Pancreas (tissue), 10 donors: Measurements from ENCODE around the gene B3GNT7. TPM values are rescaled to one million over a fixed set of nuclear protein-coding genes. Genes with fewer than 3 reads are reported as not detected.
A peak's percentile ranks its signal among the peaks of the same experiment; 100 is the strongest.
"Not testable (repeated sequence)": the region's sequence is repeated elsewhere in the genome, so short reads cannot be mapped to it uniquely, and the experiment has no call there.

Source experiments
- ATAC-seq, 4 donors: fragments of 200-7000 bp; cut with Tn5 transposase; one replicate each; pipeline versions ENCODE4 v1.8.0 to v1.9.1; 2020; ENCODE audit warnings: mild to moderate bottlenecking in 4 of 4, moderate library complexity in 4 of 4
- DNase-seq, 6 donors: peaks; one replicate each; pipeline ENCODE4 v3.0.0-alpha.2; 2020
- FAIRE-seq: peaks from 2 replicates; lab custom pipeline; 2012; peaks lifted over from hg19 to GRCh38; lab: Jason Lieb, UNC
- H3K27ac ChIP-seq, 4 donors: fragments of 200-600 bp; sonication (generic); 1 replicate in 3 of 4; 2 replicates in 1 of 4; pipeline versions ENCODE4 v1.5.0 to v1.8.0; 2020
- H3K27me3 ChIP-seq, 4 donors: fragments of 200-600 bp; one replicate each; pipeline ENCODE4 v1.8.0; 2021
- H3K36me3 ChIP-seq, 3 donors: fragments of 200-600 bp; sonication (generic) in 1 of 3; one replicate each; pipeline versions ENCODE4 v1.5.0 to v1.8.0; 2020 to 2021
- H3K4me1 ChIP-seq, 3 donors: fragments of 200-600 bp; one replicate each; pipeline ENCODE4 v1.8.0; 2021
- H3K4me3 ChIP-seq, 4 donors: fragments of 200-600 bp; sonication (generic) in 2 of 4; one replicate each; pipeline versions ENCODE4 v1.5.0 to v1.8.0; 2020 to 2021
- H3K9me3 ChIP-seq, 4 donors: fragments of 200-600 bp; one replicate each; pipeline ENCODE4 v1.8.0; 2021
- WGBS, 2 donors: extraction: QIAGEN DNeasy Blood & Tissue Kit; methylation state at CpG; one replicate each; pipeline ENCODE4 v1.1.7; 2013; 5-methylcytosine and 5-hydroxymethylcytosine counted together
- intact Hi-C, 3 donors: fragments of 100-400 bp; cut with DNase I; formaldehyde crosslinking; loops; one replicate each; pipeline versions ENCODE4 v1.11.1 to v1.14.2; 2022
- polyA plus RNA-seq, 2 donors: library from polyadenylated mRNA; stranded (reverse); fragments of 200-250 nt; gene quantifications; one replicate each; pipeline ENCODE4 v1.2.3, GENCODE V29; 2013
- total RNA-seq, 6 donors: library from RNA; stranded (reverse); fragmentation: NEBNext Ultra II Directional in 4 of 6; extraction: Animal tissue kit (Norgen Biotek cat#: 25700) in 4 of 6; gene quantifications; one replicate each; pipeline versions ENCODE4 v1.2.1 to v1.2.4, GENCODE V29; 2021 to 2023
- TF ChIP-seq, protein P1 (sequence below), 4 donors: fragments of 200-600 bp; sonication (generic) in 3 of 4; IDR thresholded peaks; one replicate each; pipeline versions ENCODE4 v1.5.0 to v1.8.0; 2021; ENCODE audit warnings: antibody characterized with exemption in 4 of 4
- donor health status: healthy with polysubstance abuse.
- donor health status: DM: no; HTN: no; CAD: no; lungs with moderate emphysema.
- donor health status: DM: no; HTN: no; CAD: no.
- donor health status: control.
- donor health status: control.
- donor health status: Bipolar disorder and iron deficiency.
- donor health status: DM: yes; HTN: yes; CAD: no.
- donor health status: DM: no; HTN: no; CAD: no.
- donor health status: DM: no; HTN: no; CAD: no.
- donor health status: DM: yes; HTN: yes; CAD: no.

Gene B3GNT7
- total and polyA plus RNA-seq, 8 donors: 5.6 to 34.5 (median 12.1) TPM

GRCh38 chr2:231373786-231374349 is 21.6 kb upstream of the B3GNT7 start:
- no peak for FAIRE-seq
- Histone ChIP-seq H3K4me1 (no peaks in the 10 kb centered on the region), H3K27me3 (no peaks in the 10 kb centered on the region), H3K27ac (no peak overlapping the region), H3K36me3 (no peaks in the 10 kb centered on the region), H3K9me3 (no peaks in the 10 kb centered on the region), H3K4me3 (no peak overlapping the region)
- WGBS, 2 donors: 95 to 96% methylated on average over 9 of the region's 9 CpGs
- TF ChIP-seq, protein P1, sequence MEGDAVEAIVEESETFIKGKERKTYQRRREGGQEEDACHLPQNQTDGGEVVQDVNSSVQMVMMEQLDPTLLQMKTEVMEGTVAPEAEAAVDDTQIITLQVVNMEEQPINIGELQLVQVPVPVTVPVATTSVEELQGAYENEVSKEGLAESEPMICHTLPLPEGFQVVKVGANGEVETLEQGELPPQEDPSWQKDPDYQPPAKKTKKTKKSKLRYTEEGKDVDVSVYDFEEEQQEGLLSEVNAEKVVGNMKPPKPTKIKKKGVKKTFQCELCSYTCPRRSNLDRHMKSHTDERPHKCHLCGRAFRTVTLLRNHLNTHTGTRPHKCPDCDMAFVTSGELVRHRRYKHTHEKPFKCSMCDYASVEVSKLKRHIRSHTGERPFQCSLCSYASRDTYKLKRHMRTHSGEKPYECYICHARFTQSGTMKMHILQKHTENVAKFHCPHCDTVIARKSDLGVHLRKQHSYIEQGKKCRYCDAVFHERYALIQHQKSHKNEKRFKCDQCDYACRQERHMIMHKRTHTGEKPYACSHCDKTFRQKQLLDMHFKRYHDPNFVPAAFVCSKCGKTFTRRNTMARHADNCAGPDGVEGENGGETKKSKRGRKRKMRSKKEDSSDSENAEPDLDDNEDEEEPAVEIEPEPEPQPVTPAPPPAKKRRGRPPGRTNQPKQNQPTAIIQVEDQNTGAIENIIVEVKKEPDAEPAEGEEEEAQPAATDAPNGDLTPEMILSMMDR (IDR thresholded peaks at IDR 0.05): no peak
- intact Hi-C loops: no loop called here
- no peak for ATAC-seq
- peak in 1 of 6 donors; percentile 6 for DNase-seq

- FAIRE-seq (no peak), ATAC-seq (no peak), DNase-seq (no peak)
- Histone ChIP-seq H3K36me3 (no peaks in the 10 kb centered on the region), H3K27ac (no peak overlapping the region), H3K9me3 (no peaks in the 10 kb centered on the region), H3K27me3 (no peaks in the 10 kb centered on the region), H3K4me3 (no peak overlapping the region), H3K4me1 (no peaks in the 10 kb centered on the region)
- TF ChIP-seq, protein P1 (IDR thresholded peaks at IDR 0.05): no peak
- intact Hi-C loops: no loop called here
- WGBS, 2 donors: 80 to 83% methylated on average over 2 of the region's 2 CpGs
These were observed 20.7 kb upstream of the B3GNT7 start for GRCh38 chr2:231374771-231375170.

- 67 to 70% methylated on average over 11 of the region's 11 CpGs for WGBS, 2 donors
- H3K9me3 ChIP-seq, H3K4me1 ChIP-seq, FAIRE-seq, H3K36me3 ChIP-seq, intact Hi-C loops, ATAC-seq, DNase-seq, H3K27ac ChIP-seq, H3K27me3 ChIP-seq, H3K4me3 ChIP-seq: not testable (repeated sequence)
These were observed 19.4 kb upstream of the B3GNT7 start for GRCh38 chr2:231375994-231376615.

- WGBS, 2 donors: 86 to 87% methylated on average over 8 of the region's 8 CpGs
- ATAC-seq: no peak
- no peaks in the 10 kb centered on the region for H3K9me3 ChIP-seq
- intact Hi-C loops: no loop called here
- no peaks in the 10 kb centered on the region for H3K27me3 ChIP-seq
- no peaks in the 10 kb centered on the region for H3K4me1 ChIP-seq
- no peak overlapping the region for H3K4me3 ChIP-seq
- DNase-seq: no peak
- no peak for FAIRE-seq
- H3K36me3 ChIP-seq: no peaks in the 10 kb centered on the region
- TF ChIP-seq, protein P1 (IDR thresholded peaks at IDR 0.05): no peak
- H3K27ac ChIP-seq: no peak overlapping the region
These were observed 18.7 kb upstream of the B3GNT7 start for GRCh38 chr2:231376857-231377256.

DNA sequence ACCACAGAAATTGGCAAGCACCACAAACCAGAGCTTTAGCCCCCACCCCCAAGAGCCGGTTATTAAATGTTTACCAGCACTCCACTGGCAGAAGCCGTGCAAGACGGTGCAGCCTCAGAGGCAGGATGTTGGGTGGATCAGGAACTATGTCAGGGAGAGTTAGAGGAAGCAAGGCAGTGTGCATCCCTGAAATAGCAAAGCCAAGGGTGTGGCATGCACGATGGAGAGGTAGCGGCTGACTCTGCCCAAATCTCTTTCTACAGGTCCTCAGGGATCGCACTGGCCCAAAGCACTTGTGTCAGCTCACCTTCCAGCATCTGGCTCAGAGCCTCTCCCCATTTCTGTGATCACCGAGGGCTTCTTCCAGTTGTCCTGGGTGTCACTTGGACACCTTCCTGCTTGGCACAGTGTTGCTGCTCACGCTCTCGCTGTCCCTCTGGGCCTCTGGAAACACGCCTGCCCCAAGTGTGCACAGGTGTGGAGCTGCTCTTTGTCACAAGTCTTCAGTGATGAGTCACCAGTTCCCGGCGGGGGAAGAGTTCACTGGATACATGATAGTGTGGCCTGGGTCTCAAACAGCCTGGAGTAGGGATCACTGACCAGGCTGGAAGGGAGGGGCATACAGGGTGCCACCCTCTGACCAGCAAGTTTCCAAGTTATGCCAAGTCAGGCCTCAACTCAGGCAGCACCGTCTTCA is 17.3 kb upstream of the B3GNT7 start:
- DNase-seq (peak in 4 of 6 donors; percentile 32 to 60 (median 56)), FAIRE-seq (no peak), ATAC-seq (peak; percentile 51 to 76 (median 74))
- TF ChIP-seq, protein P1 (IDR thresholded peaks at IDR 0.05): no peak
- H3K36me3 ChIP-seq: no peaks in the 10 kb centered on the region
- H3K27me3 ChIP-seq: no peaks in the 10 kb centered on the region
- no peaks in the 10 kb centered on the region for H3K4me1 ChIP-seq
- H3K27ac ChIP-seq: no peak overlapping the region
- WGBS, 2 donors: 68 to 70% methylated on average over 13 of the region's 13 CpGs
- intact Hi-C loops: no loop called here
- H3K9me3 ChIP-seq: no peaks in the 10 kb centered on the region
- no peak overlapping the region for H3K4me3 ChIP-seq
